Right lobe of liver (tissue), 6 donors: ENCODE results near the gene UTP4. TPM values are rescaled to one million over a fixed set of nuclear protein-coding genes. Genes with fewer than 3 reads are reported as not detected.
A peak's percentile ranks its signal among the peaks of the same experiment; 100 is the strongest.

Source experiments
- ATAC-seq, 4 donors: fragments of 200-7000 bp; cut with Tn5 transposase; one replicate each; pipeline ENCODE4 v1.9.1; 2020; ENCODE audit warnings: mild to moderate bottlenecking in 4 of 4, moderate library complexity in 4 of 4
- DNase-seq, 3 donors: peaks; one replicate each; pipeline ENCODE4 v3.0.0-alpha.2; 2020
- H3K27ac ChIP-seq, 3 donors: fragments of 200-600 bp; one replicate each; pipeline ENCODE4 v1.8.0; 2022
- H3K27me3 ChIP-seq, 2 donors: fragments of 200-600 bp; one replicate each; pipeline ENCODE4 v1.8.0; 2022
- H3K36me3 ChIP-seq, 4 donors: fragments of 200-600 bp; sonication (generic) in 1 of 4; one replicate each; pipeline versions ENCODE4 v1.5.1 to v1.8.0; 2017 to 2022; ENCODE audit warnings: control low read depth in 1 of 4
- H3K4me1 ChIP-seq, 4 donors: fragments of 200-600 bp; sonication (generic) in 1 of 4; one replicate each; pipeline versions ENCODE4 v1.5.1 to v1.8.0; 2017 to 2022; ENCODE audit warnings: control low read depth in 1 of 4
- H3K4me3 ChIP-seq, 3 donors: fragments of 200-600 bp; one replicate each; pipeline ENCODE4 v1.8.0; 2022
- H3K9me3 ChIP-seq, 4 donors: fragments of 200-600 bp; sonication (generic) in 1 of 4; one replicate each; pipeline versions ENCODE4 v1.5.1 to v1.8.0; 2017 to 2022; ENCODE audit warnings: control low read depth in 1 of 4
- POLR2A ChIP-seq: fragments of 450-650 bp; IDR thresholded peaks from one replicate; pipeline ENCODE4 v1.6.1; 2017; ENCODE audit warnings: antibody characterized with exemption, mild to moderate bottlenecking
- WGBS: methylation state at CpG from one replicate; pipeline ENCODE4 v1.1.6; 2018; ENCODE audit warnings: low coverage, low lambda C conversion rate; ENCODE audit not compliant: insufficient coverage; ENCODE audit errors: missing lambda C conversion rate; 5-methylcytosine and 5-hydroxymethylcytosine counted together
- intact Hi-C, 2 donors: fragments of 100-400 bp; cut with DNase I; formaldehyde crosslinking; loops; one replicate each; pipeline versions ENCODE4 v1.11.2 to v1.14.1; 2022
- total RNA-seq, 6 experiments: library from RNA; depleted of rRNA in 2 of 6; stranded (reverse); fragments of >200 nt in 2 of 6; fragmentation: NEBNext Ultra II Directional in 3 of 6; extraction: Animal tissue kit (Norgen Biotek cat#: 25700) in 3 of 6; gene quantifications; one replicate each; pipeline versions ENCODE4 v1.1.0 to v1.2.4, GENCODE V29; 2016 to 2023
- TF ChIP-seq, protein P1 (sequence below), 4 donors: fragments of 200-600 bp in 3 of 4; fragments of 450-650 bp in 1 of 4; IDR thresholded peaks; one replicate each; pipeline versions ENCODE4 v1.5.1 to v1.8.0; 2016 to 2022; ENCODE audit warnings: antibody characterized with exemption in 4 of 4, mild to moderate bottlenecking in 2 of 4
- donor health status: DM: no; HTN: yes; CAD: no.
- donor health status: DM: no; HTN: no; CAD: no.
- donor health status: DM: no; HTN: no; CAD: no.
- donor health status: DM: no; HTN: yes; CAD: no.
- donor health status: DM: no; HTN: yes; CAD: no.

UTP4 gene
- total RNA-seq, 6 experiments from 2014 or later = 13.9 to 22.2 (median 19.6) TPM

DNA sequence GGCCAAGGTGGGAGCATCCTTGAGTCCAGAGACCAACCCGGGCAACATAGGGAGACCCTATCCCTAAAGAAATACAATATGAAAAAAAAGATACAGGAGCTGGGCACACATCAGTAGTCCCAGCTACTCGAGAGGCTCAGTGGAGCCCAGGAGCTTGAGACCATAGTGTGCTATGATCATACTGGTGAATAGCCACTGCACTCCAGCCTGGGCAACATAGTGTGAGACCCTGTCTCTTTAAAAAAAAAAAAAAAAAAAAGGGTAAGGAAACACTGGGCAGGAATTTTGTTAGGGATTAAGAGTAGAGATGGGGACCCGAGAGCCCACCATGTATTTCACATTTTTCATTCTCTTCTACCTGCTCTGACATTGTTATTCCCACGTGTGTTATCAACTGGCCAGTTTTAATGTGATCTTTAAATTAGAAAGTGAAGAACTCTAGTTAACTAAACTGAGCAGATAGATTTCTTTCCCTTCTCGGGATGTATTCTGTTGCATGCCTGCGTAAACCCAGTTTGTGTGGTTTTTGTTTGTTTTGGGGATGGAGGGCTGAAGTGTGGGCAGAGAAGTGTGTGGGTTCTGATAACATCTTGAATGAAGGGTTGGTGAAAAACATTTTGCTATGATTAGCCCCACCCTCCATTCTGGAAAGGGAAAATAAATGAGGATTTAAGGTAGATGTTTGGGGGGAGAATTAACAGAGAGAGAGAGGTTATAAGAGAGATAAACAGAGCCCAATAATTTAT, 37.3 kb downstream of the UTP4 start:
- no peak for TF ChIP-seq POLR2A
- TF ChIP-seq, protein P1, sequence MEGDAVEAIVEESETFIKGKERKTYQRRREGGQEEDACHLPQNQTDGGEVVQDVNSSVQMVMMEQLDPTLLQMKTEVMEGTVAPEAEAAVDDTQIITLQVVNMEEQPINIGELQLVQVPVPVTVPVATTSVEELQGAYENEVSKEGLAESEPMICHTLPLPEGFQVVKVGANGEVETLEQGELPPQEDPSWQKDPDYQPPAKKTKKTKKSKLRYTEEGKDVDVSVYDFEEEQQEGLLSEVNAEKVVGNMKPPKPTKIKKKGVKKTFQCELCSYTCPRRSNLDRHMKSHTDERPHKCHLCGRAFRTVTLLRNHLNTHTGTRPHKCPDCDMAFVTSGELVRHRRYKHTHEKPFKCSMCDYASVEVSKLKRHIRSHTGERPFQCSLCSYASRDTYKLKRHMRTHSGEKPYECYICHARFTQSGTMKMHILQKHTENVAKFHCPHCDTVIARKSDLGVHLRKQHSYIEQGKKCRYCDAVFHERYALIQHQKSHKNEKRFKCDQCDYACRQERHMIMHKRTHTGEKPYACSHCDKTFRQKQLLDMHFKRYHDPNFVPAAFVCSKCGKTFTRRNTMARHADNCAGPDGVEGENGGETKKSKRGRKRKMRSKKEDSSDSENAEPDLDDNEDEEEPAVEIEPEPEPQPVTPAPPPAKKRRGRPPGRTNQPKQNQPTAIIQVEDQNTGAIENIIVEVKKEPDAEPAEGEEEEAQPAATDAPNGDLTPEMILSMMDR (IDR thresholded peaks at IDR 0.05) = no peak
- H3K4me3 ChIP-seq = no peak overlapping the region

DNA sequence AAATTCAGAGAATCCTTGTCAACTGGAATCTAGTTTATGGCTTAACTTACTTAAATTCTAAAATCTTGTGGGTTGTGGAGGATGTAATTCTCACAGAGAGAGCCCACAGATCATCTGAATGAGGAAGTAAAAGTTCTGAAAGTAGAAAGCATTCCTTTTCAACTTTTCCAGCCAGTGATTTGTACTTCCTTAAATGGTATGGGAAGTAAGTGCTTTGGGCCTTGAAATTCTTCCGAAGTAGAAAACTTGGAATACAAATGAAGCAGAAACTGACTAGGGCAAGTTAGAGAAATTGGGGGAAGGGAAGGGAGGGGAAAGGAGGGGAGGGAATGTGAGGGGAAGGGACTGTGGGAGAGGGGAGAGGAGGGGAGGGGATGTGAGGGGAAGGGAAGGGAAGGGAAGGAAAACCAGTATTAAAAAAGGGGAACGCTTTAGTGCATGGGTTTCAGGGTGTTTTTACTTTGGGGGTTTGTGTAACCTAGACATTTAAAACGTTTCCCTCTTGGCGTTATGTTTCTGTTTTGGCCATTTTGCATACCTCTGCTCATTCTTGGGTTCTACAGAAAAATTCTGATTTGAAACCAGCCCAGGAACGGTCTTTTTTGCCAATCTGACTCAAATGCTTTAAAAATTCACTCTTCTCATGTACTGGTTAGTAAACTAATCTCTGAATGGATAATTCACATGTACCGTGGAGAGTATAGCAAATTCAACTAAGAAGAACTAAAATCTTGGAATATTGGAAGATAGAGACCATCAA, 39.1 kb downstream of the UTP4 start:
- ATAC-seq (peak in 1 of 4 donors; percentile 39), DNase-seq (no peak)
- Histone ChIP-seq H3K27me3 (no peaks in the 10 kb centered on the region), H3K27ac (no peak overlapping the region), H3K4me3 (no peak overlapping the region), H3K36me3 (peaks cover 0 to 25% (median 6%) of the 10 kb centered on the region in 4 donors), H3K9me3 (no peaks in the 10 kb centered on the region), H3K4me1 (peaks cover 0 to 5% (median 0%) of the 10 kb centered on the region in 4 donors)
- intact Hi-C loops = loop anchor here in 1 of 2 donors (10.0 kb wide), 1 partner anchor 123 kb away; no protein-coding TSS in a partner anchor
- no peak for TF ChIP-seq POLR2A
- TF ChIP-seq, protein P1 (IDR thresholded peaks at IDR 0.05) = no peak
- 65% methylated on average over 6 of the region's 6 CpGs for WGBS

More for the DNA sequence above, 37.3 kb downstream of the UTP4 start:
- Histone ChIP-seq H3K27me3 (no peaks in the 10 kb centered on the region), H3K4me1 (peaks cover 0 to 5% (median 0%) of the 10 kb centered on the region in 4 donors), H3K27ac (no peak overlapping the region), H3K9me3 (no peaks in the 10 kb centered on the region), H3K36me3 (peaks cover 0 to 39% (median 9%) of the 10 kb centered on the region in 4 donors)
- DNase-seq = no peak
- 92% methylated on average over 6 of the region's 6 CpGs for WGBS
- intact Hi-C loops = loop anchor here in 1 of 2 donors (10.0 kb wide), 1 partner anchor 125 kb away; no protein-coding TSS in a partner anchor
- ATAC-seq = no peak

DNA sequence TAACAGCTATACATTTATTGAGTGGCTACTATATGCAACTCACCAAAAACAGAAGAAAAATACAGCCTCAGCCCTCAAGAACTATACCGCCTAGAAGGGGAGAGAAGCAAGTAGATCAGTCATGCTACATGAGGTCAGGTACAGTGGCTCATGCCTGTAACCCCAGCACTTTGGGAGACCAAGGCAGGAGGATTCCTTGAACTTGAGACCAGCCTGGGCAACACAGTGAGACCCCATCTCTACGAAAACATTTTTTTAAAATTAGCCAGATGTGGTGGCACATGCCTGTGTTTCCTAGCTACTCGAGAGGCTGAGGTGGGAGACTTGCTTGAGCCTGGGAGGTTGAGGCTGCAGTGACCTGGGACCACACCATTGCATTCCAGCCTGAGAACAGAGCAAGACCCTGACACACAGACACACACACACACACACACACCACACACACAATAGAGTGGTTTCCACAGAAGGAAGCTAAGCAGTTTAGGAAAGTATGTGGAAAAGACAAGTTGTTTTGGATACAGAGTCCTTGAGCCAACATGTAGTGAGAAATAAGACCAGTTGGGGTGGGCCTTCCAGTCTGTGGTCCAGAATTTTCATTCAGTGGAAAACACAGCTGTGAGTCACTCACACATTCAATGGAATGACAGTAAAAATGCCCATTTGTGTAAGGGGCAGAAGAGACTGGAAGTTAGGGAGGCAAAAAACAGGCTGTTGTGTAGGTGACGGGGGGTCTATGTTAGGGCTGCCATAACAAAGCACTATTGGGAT, 43.8 kb downstream of the UTP4 start:
- Histone ChIP-seq H3K4me1 (peaks cover 0 to 11% (median 4%) of the 10 kb centered on the region in 4 donors), H3K9me3 (no peaks in the 10 kb centered on the region), H3K36me3 (no peaks in the 10 kb centered on the region), H3K27me3 (no peaks in the 10 kb centered on the region), H3K4me3 (no peak overlapping the region), H3K27ac (no peak overlapping the region)
- WGBS = 100% methylated on average over 1 of the region's 4 CpGs
- intact Hi-C loops = loop anchor here in 1 of 2 donors (10.0 kb wide), 1 partner anchor 119 kb away; no protein-coding TSS in a partner anchor
- no peak for TF ChIP-seq POLR2A
- TF ChIP-seq, protein P1 (IDR thresholded peaks at IDR 0.05) = no peak
- no peak for ATAC-seq
- no peak for DNase-seq

DNA sequence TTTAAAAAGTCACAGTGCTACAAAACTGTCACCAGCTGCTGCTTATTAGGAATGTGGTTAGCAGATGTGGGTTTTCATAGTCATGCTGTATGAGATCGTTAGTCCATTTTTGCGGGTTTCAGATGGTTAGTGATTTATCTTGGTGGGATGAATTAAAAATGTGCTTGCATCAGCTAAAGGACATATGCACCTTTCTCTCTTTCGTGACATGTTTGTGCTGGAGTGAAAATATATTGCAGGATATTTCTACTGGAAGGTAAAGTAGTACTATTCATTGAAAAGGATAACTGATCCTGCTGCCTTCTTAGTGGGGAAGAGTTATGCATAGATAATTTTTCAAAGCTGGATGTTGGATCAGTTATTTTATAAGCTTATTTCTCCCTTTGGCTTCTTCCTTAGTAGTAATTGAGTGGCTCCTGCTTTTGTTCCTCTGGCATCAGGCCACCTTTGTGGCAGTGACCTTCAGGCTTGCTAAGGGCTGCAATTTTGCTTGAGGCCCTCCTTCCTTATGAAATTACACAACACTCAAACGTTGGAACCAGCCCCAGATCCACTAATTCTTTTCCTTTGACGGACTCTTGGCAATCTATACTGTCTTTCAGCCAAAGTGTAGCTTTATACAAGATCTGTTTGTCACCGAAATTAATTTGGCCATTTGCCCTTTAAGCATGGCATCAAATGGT, 47.0 kb downstream of the UTP4 start:
- WGBS = 27% methylated on average over 6 of the region's 6 CpGs
- TF ChIP-seq, protein P1 (IDR thresholded peaks at IDR 0.05) = no peak
- no peak for TF ChIP-seq POLR2A
- Histone ChIP-seq H3K4me1 (peaks cover 0 to 8% (median 3%) of the 10 kb centered on the region in 4 donors), H3K27me3 (no peaks in the 10 kb centered on the region), H3K27ac (no peak overlapping the region), H3K36me3 (no peaks in the 10 kb centered on the region), H3K4me3 (no peak overlapping the region), H3K9me3 (no peaks in the 10 kb centered on the region)
- intact Hi-C loops = loop anchor here in 1 of 2 donors (10.0 kb wide), 1 partner anchor 115 kb away; no protein-coding TSS in a partner anchor
- DNase-seq = peak in 2 of 3 donors; percentile 46 to 62
- ATAC-seq = peak; percentile 66 to 85 (median 75)
